IMR-90 (cell line): ENCODE results near the gene BATF.
A peak's percentile ranks its signal among the peaks of the same experiment; 100 is the strongest.

Experiments
- POLR2A ChIP-seq: IDR thresholded peaks from 2 replicates; pipeline ENCODE4 v1.6.1; 2012; ENCODE audit warnings: mild to moderate bottlenecking, low read depth, low read length
- TF ChIP-seq, protein P1 (sequence below): conservative IDR thresholded peaks from 2 replicates; pipeline ENCODE4 v1.5.1; 2012; ENCODE audit warnings: mild to moderate bottlenecking, low read depth, low read length, improper control_type of control experiment

DNA sequence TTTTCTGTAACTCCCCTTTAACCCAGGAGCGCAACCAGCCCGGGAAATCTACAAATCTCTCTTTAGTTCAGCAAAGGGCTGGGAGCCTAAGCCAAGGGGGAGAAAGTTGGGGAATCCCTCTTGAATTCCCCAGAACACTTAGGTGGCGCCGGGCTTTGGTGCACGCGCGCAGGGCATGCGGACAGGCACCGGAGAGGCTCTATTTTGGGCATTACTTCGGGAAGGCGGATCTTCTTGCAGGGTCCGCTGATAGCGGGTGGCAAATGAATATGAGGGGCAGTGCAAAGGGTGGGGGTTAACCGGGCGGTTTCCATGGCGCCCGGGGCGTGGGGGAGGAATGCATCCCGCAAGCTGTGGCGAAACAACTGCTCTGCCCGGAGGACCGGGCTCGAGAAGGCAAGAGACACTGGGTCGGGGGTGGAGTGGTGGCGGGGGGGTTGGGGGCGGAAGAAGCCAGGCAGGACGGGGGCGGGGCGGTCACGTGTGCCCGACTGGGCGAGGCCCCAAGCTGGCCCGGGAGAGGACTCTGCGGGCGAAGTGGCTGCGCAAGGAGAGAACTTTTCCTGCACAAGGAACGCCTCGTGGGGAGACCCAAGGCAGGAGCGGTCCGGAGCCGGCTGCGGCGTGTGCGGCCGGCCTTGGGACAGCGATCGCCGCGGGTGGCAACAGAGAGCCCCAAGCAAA lies 56.0 kb downstream of the BATF start, which contains the start of gene FLVCR2:
- TF ChIP-seq POLR2A, result 0 out of 2 replicates have a peak, but pooled peaks have one; percentile 12
- TF ChIP-seq, protein P1, sequence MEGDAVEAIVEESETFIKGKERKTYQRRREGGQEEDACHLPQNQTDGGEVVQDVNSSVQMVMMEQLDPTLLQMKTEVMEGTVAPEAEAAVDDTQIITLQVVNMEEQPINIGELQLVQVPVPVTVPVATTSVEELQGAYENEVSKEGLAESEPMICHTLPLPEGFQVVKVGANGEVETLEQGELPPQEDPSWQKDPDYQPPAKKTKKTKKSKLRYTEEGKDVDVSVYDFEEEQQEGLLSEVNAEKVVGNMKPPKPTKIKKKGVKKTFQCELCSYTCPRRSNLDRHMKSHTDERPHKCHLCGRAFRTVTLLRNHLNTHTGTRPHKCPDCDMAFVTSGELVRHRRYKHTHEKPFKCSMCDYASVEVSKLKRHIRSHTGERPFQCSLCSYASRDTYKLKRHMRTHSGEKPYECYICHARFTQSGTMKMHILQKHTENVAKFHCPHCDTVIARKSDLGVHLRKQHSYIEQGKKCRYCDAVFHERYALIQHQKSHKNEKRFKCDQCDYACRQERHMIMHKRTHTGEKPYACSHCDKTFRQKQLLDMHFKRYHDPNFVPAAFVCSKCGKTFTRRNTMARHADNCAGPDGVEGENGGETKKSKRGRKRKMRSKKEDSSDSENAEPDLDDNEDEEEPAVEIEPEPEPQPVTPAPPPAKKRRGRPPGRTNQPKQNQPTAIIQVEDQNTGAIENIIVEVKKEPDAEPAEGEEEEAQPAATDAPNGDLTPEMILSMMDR, result no peak
